HG03432 (cell line): ENCODE measurements around the gene KCNG2.
"Not testable (repeated sequence)": the region's sequence is repeated elsewhere in the genome, so short reads cannot be mapped to it uniquely, and the experiment has no call there.

Experiments
- ATAC-seq: cut with Tn5 transposase; IDR thresholded peaks from one replicate; pipeline ENCODE4 v1.9.1; 2021; ENCODE audit warnings: mild to moderate bottlenecking, moderate library complexity; ENCODE audit not compliant: unreplicated experiment

Gene KCNG2

GRCh38 chr18:79797518-79798345, at the start of gene KCNG2:
Gene KCNG2, plus strand, starts transcription at chr18:79797938. Its CDS starts 65,730 bp downstream, at chr18:79863668.
- ATAC-seq = no peak

DNA sequence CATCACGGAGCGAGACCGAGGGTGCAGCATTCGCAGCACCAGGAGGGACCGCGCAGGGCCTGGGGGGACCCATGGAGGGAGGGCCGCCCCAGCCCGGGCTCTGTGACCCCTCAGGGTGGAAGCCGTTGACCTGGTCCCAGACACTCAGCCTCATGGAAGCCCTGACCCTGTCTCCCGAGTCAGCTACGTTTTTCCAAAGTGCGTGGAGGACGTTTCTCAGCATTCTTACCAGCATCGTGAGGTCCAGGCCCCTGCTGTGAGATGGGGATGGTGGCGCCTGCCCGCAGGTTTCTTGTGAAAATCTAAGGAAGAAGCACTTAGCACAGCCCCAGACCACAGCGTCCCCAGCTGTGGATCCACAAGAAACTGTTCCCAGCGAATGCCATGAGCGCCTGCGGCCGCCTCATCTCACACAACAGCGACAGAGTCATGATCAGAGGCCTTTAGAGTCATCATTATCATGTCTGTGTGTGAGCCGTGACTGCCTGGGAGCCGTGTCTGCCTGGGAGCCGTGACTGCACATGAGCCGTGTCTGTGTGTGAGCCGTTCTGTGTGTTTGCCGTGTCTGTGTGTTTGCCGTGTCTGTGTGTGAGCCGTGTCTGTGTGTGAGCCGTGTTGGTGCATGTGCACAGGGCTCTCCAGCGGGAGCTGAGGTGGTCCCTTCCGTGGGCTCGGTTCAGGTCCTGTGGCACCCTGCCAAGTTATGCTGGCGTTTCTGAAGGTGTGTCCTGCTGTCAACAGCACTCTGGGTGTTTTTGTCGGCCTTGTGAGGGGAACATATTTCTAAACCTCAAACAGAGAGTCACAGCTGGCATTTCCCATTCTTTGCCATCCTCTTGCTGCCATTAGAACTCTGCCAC, 49.2 kb upstream of the KCNG2 start:
- ATAC-seq = no peak

- no peak for ATAC-seq
Observed at GRCh38 chr18:79749251-79750191, 48.2 kb upstream of the KCNG2 start.

- no peak for ATAC-seq
Observed at GRCh38 chr18:79750980-79751571, 46.7 kb upstream of the KCNG2 start.

DNA sequence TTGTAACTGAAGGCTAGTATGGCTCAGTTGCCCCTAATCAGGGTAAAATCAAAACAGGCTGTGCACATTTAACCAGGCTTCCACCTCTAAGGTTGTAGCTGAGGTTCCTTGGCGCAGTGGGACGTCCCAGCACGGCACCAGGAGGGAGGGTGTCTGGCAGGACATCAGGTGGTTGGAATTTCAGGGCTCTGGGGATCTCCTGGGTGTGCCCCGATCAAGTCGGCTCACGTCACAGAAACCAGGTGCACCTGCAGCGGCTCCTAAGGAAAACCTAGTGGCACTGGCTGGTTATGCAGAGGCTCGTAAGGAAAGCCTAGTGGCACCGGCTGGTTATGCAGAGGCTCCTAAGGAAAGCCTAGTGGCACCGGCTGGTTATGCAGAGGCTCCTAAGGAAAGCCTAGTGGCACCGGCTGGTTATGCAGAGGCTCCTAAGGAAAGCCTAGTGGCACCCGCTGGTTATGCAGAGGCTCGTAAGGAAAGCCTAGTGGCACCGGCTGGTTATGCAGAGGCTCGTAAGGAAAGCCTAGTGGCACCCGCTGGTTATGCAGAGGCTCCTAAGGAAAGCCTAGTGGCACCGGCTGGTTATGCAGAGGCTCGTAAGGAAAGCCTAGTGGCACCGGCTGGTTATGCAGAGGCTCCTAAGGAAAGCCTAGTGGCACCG, 45.7 kb upstream of the KCNG2 start:
- not testable (repeated sequence) for ATAC-seq

- not testable (repeated sequence) for ATAC-seq
Observed at GRCh38 chr18:79752946-79753345, 44.8 kb upstream of the KCNG2 start.

- no peak for ATAC-seq
Observed at GRCh38 chr18:79753391-79753851, 44.3 kb upstream of the KCNG2 start.

DNA sequence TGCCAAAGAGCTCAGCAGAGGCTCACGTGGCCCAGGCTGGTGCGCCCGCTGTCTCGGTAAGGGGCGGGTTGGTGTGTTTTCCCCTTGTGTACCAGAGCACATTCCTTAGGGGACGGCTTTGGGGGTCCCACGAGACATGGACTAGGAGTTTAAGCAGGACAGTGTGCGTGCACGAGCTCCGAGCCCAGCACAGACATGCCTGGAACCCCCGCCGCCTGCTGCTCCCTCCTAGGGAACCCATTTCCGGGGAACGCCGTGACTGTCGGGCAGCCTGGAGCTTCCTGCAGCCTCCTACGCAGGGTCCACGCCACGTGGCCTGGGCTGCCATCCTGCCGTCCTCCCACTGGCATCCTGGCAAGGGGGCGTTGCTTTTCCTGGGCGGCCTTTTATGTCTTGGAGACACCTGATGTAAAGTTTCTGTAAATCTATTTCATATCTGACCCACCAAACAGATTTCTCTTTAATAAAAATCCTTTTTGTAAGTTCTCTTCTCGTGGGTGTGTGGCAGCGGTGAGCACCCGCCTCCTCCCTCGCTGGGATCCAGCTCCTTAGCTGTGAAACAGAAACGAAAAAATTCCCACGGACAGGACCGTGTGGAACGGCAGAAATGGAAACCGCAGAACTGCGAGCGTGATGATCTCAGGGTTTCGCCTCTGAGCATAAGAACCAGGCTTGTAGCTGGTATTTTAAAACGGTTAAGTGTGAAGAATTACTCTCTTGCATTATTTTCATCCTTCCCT, 43.5 kb upstream of the KCNG2 start:
- ATAC-seq = no peak

DNA sequence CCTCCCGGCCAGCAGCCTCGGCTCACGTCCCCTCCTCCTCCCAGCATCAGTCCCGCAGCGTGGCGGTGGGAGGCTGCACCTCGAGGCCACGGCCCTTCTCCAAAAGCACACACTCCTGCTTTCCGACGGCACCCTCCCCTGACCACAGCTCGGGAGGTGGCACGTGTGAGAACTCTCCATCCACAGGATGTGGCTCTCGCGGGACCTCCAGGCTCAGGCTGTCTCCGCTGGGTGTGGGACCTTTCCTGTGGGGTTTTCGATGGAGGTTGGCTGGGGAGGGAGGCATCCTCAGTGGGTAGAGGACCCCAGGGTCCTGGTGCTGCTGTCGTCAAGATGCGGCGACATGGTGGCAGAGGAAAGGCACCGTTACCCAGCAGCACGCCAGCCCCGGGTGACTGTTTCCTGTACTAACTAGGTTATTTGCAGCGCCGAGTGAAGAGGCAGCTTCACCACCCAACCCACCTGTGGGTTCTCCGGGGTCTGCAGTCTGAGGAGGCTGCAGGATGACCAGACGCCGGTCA, 42.8 kb upstream of the KCNG2 start:
- no peak for ATAC-seq

DNA sequence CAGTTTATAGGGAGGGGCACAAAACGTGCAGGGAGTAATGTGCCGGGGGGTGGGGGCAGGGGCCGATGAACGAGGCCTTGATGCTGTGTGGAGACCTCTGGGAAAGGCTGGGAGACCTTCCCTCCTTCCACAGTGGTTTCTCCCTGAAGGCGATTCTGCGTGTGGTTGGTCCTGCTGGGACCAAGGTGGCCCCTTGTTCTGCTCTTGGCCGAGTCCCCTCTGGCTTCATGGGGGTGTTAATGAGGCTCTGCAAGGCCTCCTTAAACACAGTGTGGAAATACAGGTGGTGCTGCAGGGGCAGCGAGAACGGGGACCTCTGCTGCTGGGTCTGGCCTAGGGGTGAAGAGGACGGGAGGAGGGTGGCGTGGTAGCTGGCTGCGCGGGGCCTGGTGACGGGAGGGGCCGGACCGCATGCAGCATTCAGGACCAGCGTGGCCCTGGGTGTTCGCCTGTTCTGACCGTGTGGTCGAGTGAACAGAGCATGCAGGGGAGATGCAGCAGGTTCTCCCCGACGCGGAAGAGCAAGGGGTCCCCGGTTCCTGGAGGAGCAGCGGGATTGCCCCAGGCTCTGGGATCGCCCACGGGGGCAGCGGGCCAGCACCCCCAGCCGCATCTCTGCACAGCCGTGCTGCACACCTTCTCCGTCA, 42.1 kb upstream of the KCNG2 start:
- no peak for ATAC-seq

DNA sequence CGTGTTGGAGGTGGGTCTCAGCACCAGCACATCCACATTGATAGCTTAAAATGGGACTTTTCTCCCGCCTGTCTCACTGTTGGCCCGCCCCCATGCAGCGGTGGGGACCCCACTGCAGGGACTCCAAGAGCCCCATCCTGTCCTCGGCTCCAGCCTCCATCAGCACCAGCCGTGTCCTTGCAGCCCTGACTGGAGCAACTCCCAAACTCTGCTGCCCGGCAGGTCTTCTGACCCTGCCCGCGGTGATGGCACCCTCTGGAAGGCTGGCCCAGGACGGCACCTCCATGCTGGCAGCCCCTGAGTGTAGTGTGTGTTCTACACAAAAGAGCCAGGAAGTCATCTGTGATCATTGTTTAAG, 41.6 kb upstream of the KCNG2 start:
- ATAC-seq = no peak

GRCh38 chr18:79756826-79757225, 40.9 kb upstream of the KCNG2 start:
- ATAC-seq = no peak

DNA sequence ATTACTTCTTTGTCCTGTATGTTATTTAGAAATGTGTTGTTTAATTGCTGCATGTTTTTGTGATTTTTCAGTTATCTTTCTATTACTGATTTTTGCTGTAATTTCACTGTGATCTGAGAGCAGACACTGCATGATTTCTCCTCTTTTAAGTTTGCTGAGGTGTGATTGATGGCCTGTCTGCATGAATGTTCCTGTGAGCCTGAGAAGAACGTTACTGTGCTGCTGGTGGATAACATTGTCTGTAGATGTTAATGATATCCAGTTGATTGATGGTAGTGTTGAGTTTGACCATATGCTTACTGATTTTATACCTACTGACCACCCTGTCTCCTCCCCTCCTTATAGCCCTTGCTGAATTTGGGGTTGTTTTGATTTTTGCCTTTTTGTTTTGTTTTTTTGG, 37.4 kb upstream of the KCNG2 start:
- ATAC-seq = no peak

DNA sequence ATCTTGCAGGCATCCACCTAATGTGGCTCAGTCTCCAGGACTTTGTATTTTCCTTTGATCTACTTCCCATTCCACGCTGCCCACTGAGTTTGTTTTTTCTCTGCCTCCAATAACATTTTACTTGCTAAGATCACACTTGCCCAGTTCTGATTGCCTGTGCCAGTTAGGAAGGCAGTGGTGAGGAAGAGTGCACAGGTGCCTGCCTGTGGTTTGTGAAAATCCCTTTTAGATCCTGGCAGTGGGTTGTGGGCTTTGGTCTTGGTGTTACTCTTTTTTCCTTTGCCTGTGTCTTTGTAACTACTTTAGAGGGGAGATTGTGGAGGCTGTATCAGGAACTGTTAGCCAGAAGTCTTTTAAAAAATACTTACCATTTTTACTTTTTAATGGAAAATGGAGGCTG, 36.9 kb upstream of the KCNG2 start:
- no peak for ATAC-seq

DNA sequence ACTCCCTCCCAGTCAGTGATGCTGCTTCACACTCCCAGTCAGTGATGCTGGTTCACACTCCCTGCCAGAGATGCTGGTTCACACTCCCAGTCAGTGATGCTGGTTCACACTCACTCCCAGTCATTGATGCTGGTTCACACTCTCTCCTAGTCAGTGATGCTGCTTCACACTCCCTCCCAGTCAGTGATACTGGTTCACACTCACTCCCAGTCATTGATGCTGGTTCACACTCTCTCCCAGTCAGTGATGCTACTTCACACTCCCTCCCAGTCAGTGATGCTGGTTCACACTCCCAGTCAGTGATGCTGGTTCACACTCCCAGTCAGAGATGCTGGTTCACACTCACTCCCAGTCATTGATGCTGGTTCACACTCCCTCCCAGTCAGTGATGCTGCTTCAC, 34.3 kb upstream of the KCNG2 start:
- no peak for ATAC-seq

DNA sequence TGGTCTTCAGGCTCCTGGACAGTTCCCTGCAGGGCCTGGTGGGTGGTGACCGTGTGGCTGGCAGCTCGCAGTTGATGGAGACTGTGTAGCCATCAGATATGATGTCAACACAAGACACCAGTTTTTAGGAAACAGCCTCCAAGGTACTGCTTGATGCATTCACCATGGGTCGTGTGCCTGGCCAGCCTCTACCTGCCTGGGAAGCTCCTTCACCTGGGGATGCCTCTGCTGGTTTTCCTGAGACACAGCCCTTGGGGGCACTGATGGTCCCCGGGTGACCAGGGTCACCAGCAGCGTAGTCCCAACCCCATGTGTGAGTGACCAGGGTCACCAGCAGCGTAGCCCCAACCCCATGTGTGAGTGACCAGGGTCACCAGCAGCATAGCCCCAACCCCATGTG, 33.6 kb upstream of the KCNG2 start:
- ATAC-seq = no peak

GRCh38 chr18:79765491-79766245, 32.1 kb upstream of the KCNG2 start:
- ATAC-seq = no peak

- ATAC-seq = no peak
Observed at GRCh38 chr18:79766308-79766707, 31.4 kb upstream of the KCNG2 start.
